ENCODE results near the gene MAP2K3.
"Not testable (repeated sequence)": the region's sequence is repeated elsewhere in the genome, so short reads cannot be mapped to it uniquely, and the experiment has no call there.

The MAP2K3 gene

DNA sequence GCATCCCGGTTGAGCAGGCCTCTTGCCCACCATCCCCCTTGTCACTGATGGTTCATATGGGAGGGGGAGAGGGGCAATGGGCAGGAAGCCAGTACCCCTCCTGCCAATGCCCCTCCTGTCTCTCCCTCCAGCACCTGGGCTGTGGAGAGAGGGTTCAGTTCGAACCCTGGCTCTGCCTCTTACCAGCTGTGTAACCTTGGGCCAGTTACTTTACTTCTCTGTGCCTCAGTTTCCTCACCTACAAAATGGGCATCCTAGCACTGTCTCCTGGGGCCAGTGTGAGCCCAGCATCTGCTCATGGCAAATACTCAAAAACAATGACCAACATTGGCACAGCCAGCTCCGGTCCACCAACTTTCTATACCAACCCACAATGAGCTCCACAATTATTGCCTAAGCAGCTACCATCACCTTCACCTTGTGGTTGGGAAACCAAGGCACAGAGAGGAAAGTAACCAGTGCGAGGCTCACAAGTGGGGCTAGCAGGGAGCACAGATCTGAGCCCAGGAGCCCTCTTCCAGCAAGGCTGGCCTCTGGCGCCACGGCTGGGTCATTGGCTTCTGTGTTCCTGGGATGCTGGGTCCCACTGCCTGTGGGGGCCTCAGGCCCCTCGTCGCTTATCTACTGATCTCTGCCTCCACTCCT, 53.6 kb downstream of the MAP2K3 start:
- DNase-seq, result not testable (repeated sequence)

DNA sequence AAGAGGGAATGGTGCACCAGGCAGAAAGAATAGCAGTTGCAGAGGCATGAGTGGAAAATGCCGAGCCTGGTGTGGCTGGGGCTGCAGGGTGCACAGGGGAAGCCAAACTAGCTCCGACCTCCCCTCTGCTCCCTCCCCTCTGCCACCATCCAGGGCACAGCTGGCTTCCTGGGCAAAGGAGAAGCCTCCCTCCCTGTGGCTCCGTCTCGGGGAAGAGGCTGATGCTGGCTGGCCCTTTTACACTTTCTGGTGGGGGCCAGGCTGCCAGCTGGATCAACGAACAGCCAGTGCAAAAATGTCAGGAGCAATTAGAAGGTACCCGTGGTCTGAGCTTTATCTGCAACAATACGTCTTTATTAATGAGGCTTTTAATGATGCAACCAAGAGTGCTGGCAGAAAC, 54.5 kb downstream of the MAP2K3 start:
- DNase-seq, result no peak

DNA sequence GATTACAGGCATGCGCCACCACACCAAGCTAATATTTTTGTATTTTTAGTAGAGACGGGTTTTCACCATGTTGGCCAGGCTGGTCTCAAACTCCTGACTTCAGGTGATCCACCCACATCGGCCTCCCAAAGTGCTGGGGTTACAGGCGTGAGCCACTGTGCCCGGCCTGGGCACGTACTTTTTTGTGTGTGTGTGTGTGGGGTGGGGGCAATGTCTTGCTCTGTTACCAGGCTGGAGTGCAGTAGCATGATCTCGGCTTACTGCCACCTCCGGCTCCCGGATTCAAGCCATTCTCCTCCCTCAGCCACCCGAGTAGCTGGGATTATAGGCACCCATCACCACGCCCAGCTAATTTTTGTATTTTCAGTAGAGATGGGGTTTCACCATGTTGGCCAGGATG, 55.1 kb downstream of the MAP2K3 start:
- not testable (repeated sequence) for DNase-seq

DNA sequence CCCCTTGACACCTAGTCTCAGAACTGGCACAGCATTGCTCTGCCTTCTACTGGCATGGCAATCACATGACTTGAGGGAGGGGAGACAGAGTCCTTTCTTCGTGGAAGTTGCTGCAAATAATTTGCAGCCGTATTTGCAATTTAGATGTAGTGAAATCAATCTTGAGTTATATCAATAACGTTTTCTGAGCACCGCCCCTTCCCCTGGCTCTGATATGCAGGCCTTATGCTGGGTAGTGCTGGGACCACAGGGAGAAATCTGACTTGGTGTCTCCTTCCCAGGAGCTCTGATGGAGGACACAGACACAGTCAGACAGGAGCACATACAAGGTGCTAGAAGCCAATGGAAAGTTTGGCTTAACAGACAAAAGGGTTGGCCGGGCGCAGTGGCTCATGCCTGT, 55.9 kb downstream of the MAP2K3 start:
- not testable (repeated sequence) for DNase-seq

DNA sequence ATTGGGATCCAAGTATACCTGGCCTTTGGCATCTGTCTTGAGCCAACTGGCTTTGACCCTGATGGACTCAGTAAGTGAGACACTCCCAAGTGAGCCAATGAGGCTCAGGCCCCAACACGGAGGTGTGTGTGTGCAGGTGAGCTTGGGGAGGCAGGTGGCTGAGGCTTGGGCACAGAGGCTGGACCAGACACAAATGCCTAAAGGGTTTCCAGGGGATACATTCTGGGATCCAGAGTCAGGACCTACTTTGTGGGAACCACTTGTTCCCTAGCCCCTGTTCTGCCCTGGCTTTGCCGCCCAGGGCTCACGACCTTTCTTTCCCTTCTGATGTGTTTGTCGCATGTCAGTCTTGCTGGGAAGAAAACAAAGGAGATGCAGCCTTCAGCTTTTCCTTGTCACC, 56.8 kb downstream of the MAP2K3 start:
- DNase-seq, result not testable (repeated sequence)

DNA sequence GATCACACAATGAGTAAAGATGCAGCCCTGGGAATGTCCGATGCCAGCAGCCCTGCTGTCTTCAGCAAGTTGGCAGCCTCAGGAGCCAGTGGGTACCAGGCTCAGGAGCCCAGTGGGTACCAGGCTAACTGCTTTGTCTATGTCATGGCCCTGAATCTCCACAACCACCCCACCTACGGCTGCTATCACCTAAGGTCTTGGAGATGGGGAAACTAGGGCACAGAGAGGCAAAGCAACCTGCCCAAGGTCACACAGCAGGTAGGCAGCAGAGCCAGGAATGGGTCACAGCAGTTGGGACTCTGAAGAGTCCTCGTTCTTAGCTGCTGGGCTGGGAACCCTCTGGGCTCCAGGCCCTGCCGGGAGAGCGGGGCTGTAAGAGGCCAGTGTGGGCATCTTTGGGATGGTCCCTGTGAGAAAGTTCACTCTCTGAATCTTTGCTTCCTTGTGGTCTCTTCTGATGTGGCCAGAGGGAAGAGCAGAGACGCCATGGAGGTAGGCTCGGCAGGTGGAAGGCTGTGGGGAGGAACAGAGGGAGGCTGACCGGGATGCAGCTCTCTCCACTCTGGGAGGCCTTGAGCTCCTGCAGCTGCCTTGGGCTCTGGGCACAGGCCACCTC, 57.5 kb downstream of the MAP2K3 start:
- not testable (repeated sequence) for DNase-seq

DNA sequence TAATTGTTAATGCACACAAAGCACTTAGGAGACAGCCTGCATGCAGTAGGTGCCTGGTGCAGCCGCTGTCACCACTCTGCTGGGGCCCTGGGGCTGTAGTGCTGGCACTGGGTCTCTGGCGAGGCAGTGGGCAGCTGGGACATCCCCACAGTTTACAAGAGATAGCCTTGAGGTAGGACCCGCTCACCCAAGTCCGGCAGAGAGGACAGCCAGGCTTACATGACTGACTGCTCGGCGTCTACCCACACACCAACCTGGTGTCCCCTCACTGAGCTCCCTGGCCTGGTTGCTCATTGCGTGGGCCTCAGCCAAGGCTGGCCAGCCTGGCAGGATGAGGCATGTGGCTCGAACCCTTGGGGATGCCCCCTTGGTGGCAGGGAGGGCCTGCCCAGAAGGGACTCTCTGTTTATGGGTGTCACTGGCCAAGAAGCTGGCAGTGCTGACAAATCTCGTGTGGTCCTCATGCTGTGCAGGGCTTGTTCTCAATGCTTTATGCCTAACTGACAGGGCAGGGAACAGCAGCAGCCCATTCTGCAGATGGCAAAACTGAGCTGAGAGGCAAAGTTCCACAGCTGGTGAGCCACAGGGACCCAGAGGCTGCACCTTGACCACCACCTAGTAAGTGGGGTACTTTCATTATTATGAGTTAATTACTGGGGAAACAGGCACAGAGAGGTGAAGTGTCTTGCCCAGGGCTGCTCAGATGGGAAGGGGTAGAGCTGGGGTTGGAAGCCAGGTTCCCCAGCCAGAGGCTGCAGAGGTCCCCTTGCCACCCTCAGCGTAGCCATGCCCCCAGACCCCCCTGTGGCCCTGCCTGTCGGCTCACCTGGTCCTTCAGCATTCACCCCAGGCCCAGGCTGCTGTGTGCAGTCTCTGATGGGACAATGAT, 58.8 kb downstream of the MAP2K3 start:
- DNase-seq, result not testable (repeated sequence)

DNA sequence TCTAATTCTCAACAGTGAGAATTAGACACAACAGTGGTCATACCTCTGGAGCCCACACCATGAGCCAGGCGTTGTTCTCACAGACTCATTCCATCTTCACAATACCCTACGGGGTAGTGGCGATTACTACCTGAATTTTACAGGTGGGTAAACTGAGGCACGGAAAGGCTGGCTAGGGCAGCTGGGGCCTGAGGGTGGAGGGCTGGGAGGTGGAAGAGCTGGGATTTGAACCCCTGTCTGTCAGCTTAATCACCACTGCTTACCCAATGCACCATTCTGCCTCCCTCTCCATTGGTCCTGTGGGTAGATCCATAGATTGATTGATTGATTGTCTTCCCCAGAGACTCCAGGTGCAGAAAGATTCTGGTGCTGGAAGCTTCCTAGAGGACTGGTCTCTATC, 60.3 kb downstream of the MAP2K3 start:
- not testable (repeated sequence) for DNase-seq

DNA sequence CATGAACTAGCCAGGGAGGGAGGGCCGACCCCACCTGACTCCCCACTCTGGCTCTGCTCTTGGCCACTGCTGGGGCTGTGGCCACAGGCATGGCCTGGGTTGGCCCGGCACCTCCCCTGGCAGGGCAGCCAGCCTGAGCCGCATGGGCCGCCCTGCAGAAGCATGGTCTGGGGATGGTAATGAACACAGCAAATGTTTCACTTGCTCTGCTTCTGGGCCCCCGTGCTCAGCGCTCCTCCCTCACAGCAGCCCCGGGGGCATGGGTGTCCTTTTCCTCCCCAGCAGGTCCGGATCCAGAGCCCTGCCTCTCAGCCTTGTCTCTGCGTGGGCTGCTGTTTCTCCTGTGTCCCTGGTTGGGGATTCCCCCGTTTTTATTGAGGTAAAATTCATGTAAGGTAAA, 60.7 kb downstream of the MAP2K3 start:
- peak; percentile 20 for DNase-seq

DNA sequence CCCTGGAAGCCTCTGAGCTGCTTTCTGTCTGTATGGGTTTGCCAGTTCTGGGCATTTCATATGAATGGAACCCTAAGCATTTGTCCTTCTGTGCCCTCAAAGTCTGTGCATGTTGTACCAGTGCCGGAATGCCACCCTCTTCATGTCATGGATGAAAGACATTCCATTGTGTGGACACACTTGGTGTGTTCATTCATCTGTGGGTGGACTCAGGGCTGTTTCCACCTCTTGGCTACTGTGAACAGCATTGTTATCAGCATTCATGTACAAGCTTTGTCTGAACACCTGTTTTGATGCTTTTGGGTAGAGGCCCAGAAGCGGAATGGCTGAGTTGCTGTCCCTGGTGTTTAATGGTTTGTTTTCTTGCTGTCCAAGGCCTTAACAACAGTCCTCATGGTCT, 61.6 kb downstream of the MAP2K3 start:
- DNase-seq, result not testable (repeated sequence)

DNA sequence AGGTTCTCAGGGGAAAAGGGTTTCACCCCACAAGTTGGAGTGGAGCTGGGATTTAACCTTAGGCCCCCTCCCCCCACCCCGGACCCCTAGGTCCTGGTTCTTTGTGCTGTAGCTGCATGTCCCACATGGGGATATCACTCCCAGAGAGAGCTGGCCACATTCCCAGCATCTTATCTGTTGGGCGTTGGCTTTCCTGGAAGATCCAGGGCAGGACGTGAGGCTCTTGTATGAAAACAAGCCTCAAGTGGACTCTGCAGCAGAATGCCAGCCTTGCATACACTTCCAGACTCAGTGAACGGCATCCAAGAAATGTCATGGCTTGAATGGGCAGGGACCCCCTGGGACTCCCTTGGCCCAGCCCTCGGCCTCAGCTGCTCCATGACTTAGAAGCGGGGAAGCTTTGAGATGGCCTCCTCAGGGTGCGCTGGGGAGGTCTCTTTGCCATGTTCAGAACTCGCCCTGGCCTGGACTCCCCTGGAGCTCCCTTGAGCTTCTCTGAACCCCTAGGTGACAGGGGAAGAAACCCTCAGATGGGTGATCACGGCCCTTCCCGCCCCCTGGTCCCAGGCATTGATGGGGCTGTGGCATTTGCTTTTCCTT, 62.2 kb downstream of the MAP2K3 start:
- DNase-seq, result not testable (repeated sequence)

DNA sequence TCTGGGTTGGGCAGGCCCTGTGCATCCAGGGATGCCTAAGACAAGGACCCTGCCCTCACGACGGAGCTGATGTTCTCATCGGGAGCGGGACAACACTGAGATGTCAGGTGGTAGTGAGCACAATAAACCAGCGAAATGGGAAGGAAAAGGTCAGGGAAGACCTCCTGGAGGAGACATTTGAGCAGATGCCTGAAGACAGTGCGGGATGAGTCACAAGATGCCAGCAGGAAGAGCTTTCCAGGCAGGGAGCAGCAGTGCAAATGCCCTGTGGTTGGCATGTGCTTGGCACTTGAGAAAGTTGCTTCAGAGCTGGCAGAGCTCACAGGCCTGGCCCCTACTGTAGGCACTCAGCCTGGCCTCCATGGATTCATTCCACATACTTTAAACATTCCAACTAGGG, 63.1 kb downstream of the MAP2K3 start:
- DNase-seq, result not testable (repeated sequence)

DNA sequence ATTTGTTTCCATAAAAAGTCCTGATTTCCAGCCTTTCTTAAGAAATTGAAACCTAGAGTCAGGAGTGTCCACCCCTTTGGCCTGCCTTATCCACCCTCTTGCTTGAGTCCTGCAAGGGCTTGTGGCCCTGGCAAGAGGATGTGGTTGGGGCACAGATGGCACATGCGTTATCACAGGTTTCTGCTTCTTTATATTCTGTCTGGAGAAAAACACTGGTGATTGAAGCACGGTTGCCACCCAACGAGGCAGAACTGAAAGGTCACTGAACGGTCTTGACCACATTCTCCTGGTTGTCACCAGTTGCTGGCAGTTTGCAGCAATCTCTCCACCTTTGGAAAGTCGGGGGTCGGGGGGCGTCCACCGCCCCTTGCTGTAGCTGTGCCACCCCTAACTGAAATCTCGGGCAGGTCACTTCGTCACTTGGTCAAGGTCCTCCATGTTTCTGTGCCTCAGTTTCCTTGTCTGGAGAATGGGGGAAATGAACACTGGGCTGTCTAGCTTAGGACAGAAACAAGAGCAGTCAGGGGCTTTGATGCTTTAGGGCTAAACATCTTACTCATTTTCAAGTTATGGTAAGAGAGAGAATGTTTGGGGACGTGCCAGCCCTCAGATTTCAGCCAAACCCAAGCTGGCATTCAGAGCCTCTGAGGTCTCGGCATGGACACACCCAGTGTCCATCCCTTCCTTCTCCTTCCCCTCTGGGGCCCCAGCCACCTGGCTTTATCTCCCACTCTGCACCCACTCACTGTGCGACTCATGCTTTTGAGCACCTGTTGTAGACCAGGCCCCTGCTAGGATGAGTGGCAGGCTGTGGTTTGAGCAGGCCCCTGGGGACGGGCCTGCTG, 63.8 kb downstream of the MAP2K3 start:
- DNase-seq, result not testable (repeated sequence)

DNA sequence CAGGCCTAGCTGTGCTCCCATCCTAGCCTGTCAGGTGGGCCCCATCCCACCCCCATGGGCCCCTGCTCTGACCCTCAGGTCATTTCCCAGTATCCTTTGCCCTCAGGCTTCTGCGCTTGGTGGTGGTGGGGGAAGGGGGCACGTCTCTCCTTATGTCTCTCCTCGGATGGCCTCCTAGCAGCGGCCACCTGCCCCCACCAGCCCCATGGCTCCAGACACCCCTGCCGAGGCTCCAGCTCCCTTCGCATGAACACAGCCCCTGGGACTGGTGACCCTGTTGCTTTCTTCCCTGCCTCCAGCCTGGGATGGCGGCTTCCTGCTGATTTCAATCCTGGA, 64.4 kb downstream of the MAP2K3 start:
- not testable (repeated sequence) for DNase-seq

DNA sequence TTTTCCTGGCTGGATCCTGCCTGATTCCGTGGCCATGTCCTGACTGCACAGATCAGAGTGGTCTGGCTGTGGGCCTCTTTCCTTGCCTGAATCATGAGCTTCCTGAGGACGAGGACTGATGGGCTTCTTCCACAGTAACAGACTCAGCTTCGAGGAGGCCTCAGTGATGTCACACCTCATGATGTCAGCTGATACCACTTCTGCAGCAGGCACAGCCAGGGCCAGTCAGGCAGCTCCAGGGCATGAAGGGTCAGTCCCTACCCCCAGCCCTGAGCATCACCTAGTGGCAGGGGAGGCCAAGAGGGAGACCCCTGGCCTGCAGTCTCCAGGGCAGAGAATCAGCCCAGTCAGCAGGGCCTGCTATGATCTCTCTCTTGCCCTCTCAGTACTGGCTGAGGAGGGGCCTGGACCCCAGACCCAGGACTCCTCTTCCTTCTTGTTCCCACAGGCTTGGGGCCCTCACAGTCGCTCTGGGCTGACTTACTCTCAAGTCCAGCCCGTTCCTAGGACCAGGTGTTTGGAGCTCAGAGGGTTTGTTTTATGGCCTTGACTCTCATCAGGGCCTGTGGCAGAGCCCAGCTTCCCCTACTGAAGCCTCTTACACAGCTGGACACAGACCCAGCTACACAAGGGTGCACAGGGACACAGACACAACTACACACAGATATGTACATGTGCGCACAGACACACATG, 65.0 kb downstream of the MAP2K3 start:
- DNase-seq, result not testable (repeated sequence)

DNA sequence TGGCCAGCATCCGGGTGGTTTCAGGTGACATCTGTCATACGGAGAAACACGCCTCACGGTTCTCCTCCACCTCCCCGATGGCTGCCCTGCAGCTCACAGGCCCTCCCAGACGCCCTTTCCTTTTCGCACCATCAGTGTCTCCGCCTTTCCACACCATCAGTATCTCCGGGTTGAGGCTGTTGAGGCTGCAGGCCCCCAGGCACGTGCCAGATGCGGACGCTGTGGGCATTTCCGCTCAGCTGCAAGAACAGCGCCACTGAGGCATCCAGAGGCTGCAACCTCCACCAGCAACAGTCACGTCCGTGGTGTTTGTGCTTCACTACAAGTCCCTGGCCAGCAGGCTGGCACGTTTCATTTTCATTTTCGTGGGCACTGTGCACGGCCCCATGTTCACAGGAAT, 66.0 kb downstream of the MAP2K3 start:
- not testable (repeated sequence) for DNase-seq

DNA sequence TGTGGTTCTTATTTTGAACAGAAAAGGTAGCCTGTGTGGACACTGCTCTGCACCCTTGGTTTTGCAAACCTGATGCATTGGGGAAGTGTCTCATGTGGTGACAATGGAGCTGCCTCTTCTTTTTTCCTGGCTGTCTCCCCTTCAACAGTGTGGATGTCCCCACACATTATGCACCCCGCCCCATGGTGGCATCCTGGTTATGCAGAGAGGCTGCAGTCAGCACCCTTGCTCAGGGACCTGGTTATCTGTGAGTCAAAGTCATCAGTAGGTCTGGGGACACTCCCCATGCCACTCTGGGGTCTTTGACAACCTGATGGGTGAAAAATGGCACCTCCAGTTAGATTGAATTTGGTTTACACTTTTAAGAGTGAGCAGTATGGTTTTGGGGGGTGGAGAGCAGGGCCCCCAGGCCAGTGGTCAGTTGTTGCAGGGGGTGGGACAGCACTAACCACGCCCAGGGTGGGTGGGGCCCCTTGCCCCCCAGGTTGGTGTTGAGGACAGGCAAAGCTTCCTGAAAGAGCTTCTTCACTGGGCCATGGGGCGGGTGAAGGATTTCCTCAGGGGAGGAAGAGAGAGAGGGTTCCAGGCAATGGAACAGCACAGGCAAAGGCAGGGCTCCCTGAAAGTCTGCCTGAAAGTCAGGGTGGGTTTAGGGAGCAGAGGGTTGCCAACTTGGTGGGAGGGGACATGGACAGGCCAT, 67.0 kb downstream of the MAP2K3 start:
- no peak for DNase-seq

DNA sequence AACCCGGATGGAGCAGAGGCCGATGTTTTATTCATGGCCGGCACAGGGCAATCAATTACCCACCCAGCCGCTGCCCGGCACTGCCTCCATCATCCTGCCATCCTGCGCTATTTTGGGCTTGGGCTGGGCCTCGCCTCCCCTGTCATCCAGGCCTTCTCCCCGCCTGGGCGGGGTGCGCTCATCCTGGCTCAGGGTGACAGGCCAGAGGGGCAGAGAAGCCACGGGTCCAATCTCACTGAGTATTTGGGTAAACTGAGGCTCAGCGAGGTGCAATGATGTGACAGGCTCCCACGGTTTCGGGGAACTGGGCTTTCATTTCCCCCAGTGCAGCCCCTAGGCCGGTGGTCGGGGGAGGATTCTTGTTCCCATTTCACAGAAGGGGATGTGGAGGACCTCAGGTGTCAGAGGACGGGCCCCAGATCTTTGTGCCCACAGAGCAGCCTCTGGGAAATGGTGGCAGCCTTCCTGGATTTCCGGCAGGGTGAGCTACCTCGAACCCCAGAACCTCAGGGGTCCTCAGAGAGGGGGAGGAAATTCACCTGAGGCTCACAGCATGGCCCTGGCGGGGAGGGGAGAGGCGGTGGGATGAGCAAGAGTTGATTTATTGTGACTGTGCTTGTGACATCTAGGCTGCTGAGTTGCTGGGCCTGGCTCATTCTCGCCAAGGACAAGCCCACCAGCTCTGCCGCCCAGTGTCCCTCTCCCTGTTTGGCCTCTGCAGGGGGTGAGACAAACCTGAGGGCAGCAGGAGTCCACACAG, 67.9 kb downstream of the MAP2K3 start:
- DNase-seq, result no peak

DNA sequence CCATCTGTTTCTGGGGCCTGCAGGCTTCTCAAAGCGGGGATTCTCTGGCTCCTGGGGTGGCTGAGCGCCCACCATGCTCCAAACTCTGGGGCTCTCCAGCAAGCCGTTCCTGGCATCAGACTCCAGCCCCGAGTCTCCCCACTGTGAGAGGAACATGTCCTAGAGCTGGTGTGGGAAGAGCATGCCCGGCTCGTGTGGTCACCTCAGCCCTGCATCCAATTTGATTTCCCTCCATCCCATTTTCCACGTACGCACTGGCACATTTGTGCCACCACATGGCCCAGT, 68.4 kb downstream of the MAP2K3 start:
- no peak for DNase-seq

DNA sequence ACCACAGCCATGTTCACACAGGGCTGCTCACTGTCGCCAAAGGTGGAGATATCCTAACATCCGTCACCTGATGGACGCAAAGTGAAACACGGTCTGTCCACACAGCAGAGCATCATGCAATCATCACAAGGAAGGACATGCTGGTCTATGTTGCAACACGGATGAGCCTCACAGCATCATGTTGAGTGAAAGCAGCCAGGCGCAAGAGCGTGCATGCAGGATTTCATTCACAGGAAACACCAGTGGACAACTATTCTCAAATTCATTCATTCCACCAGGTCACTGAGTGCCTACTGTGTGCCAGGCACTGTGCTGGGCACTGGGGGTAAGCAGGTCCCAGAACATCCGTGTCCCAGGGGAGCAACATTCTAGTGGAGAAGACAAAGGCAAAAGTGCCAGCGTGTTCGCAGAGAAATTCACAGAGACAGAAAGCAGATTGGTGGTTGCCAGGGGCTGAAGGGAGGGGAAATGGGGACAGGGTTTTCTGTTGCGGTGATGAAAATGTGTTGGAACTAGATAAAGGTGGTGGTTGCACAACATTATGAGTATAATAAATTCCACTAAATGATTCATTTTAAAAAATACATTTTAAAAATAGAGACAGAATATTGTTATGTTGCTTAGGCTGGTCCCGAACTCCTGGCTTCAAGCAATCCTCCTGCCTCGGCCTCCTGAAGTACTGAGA, 69.0 kb downstream of the MAP2K3 start:
- DNase-seq, result no peak

Measured in EL (cell line).